HG03342 (cell line): ENCODE results near the gene HDLBP.
"Not testable (repeated sequence)": the region's sequence is repeated elsewhere in the genome, so short reads cannot be mapped to it uniquely, and the experiment has no call there.

Experiments
- ATAC-seq: cut with Tn5 transposase; IDR thresholded peaks from one replicate; pipeline ENCODE4 v1.9.1; 2021; ENCODE audit warnings: mild to moderate bottlenecking, moderate library complexity; ENCODE audit not compliant: unreplicated experiment

HDLBP gene

DNA sequence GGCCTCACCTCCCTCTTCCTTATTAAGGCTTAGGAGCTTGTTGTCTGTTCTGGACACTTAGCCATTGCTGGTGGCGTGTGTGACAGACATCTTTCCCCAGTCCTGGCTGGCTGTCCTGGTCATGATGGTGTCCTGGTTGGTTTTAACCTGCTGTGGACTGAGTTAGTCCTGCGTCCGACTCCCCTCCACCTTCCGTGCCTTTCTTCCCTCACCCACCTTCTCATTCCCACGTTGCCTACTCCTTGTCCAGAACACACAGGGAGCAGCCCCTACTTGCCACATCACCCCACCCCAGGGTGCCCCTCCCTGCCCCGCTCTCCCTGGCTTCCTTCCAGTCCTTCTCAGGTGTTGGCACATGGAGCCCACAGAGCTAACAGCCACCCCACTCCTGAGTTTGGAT lies 117.5 kb downstream of the HDLBP start:
- ATAC-seq, result no peak

- not testable (repeated sequence) for ATAC-seq
Measured at GRCh38 chr2:241197246-241197645, 118.2 kb downstream of the HDLBP start.

DNA sequence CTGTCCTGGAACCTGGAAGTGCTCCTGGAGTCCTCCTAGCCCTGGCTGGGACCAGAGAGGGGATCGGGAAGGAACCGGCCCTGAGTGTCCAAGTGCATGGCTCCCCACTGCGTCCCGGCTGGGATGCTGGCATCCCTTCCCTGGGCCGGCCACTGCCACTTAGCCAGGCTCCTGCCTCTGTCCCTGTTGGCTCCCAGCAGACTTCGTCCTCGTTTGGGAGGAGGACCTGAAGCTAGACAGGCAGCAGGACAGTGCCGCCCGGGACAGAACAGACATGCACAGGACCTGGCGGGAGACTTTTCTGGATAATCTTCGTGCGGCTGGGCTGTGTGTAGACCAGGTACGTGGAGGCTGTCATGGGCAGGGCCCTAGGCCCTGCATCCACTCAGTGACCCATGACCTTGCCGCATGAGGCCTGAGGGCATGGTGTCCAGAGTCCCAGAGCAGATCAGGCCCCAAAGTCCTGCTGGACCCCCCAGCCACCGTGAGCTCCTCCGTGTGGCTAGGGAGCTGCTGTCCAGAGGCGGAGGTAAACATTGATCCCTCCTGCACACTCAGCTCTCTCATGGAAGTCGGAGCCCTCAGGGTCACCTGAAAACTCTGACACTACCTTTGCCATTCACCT lies 119.9 kb downstream of the HDLBP start:
- ATAC-seq, result no peak

DNA sequence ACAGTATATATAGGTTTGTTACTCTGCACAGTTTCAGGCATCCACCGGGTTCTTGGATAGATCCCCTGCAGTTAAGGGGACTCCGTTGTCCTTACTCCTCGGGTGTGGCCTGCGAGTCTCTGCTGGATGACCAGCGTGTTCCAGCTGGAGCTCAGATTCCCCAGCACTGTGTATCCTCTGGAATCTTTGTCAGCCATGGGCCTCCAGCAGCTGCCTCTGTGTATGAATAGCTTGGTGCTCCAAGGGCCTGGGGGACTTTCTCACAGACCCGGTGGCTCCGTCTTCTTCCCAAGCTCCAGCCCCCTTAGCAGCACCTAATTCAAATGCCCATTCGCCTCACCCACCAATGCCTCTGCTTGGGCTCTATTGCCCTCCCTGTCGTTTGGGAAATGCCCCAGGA lies 120.7 kb downstream of the HDLBP start:
- ATAC-seq, result no peak

DNA sequence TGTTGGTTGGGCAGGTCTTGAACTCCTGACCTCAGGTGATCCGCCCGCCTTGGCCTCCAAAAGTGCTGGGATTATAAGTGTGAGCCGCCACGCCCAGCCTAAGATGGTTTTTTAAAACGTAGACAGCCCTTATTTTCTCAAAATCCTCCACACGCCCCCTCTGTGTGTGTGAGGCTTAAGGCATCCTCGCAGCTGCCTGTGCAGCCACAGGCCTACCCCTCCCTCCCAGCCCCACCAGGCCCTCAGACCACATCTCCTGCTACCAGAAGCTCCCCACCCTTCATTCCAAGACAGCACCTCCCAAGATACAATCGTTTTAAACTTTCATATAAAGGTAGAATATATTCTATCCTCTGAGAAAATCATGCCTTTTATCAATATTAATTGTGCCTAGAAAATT lies 122.2 kb downstream of the HDLBP start:
- no peak for ATAC-seq

DNA sequence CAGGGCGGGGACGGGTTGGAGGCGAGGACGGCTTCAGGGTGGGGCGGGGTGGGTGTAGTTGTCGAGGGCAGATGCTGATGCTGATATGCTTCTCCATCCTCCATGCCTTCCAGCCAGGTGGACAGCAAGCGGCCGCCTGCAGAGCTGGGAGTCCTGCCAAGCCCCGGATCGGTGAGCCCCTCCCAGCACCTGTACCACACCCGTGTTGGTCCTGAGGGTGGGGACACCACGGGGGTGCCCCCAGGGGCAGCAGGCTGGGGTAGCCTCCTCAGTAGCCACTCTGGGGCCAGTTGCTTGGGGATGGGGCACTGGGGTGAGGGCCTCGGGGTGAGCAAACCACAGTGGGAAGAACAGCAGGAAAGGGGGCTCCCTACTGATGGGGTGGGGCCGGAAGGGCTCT lies 124.4 kb downstream of the HDLBP start:
- ATAC-seq, result no peak

- ATAC-seq, result no peak
Measured at GRCh38 chr2:241190291-241190981, 125.0 kb downstream of the HDLBP start.

- no peak for ATAC-seq
Measured at GRCh38 chr2:241189856-241190201, 125.6 kb downstream of the HDLBP start.

DNA sequence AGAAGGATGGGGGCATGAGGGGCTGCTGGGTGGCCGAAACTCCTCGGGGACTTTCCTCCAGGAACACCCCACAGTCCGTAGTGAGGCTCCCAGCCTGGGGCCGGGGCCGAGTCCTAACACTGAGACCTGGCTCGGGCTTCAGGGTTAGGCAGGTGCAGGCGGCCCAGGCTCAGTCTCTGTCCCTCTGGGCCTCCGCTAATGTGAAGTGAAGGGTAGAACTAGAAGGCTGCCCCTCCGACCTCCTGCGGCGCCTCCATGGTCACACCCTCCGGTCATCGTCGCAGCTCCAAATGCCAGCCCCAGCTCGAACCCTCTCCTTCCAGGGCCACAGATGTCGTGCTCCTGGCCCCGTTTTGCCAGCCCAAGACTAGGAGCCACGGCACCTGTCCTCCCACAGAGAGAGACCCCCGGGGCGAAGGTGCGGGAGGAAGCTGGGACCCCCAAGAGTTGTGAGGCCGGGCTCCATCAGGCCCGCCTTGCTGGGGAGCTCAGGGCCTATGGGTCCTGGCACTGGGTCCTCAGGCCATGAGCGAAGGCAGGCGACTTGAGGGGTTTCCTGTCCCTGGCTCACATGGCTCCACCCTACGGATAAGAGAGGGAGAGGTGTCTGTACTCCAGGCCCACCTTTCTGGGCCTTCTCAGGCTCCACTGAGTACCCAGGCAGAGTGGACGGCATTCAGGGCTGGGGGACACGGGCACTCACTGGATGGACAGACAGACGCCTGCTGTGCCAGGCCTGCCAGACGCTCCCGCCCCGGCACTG lies 126.2 kb downstream of the HDLBP start:
- no peak for ATAC-seq

DNA sequence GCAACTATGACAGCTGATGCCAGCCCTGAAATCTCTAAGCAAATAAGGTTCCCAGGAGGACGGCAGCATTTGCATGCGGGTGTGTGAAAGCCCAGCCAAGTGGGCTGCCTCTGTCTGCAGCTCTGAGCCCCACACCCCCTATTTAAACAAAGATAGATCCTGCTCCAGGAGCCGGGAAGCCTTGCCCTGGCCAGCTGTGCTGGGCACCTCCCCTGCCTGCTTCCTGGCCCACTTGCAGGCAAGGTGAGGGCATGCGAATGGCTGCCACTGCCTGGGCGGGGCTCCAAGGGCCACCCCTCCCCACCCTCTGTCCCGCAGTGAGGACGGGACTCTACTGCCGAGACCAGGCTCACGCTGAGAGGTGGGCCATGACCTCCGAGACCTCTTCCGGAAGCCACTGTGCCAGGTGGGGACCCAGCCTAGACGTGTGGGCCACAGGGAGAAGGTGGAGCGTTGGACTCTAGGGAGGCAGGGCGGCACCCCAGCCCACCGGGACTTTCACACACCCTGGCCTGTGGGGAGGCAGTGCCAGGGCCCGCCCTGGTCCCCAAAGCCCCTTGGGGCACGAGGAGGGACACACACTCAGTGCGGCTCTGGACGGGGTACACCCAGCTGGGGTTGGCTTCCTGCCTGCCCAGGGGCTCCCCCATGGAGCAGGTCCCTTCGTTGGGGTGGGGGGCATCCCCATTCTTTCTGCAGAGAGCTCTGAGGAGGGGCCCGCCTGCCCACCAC lies 126.9 kb downstream of the HDLBP start, which contains the start of gene ANO7:
ANO7 (plus strand) TSS at position 317 of the 732 bp plus-strand sequence. CDS start 1,387 bp downstream, outside the sequence.
- ATAC-seq, result no peak

- ATAC-seq, result no peak
Measured at GRCh38 chr2:241187918-241188234, 127.6 kb downstream of the HDLBP start.

GRCh38 chr2:241187101-241187917 lies 128.2 kb downstream of the HDLBP start:
- no peak for ATAC-seq

- ATAC-seq, result no peak
Measured at GRCh38 chr2:241185961-241186360, 129.5 kb downstream of the HDLBP start.

DNA sequence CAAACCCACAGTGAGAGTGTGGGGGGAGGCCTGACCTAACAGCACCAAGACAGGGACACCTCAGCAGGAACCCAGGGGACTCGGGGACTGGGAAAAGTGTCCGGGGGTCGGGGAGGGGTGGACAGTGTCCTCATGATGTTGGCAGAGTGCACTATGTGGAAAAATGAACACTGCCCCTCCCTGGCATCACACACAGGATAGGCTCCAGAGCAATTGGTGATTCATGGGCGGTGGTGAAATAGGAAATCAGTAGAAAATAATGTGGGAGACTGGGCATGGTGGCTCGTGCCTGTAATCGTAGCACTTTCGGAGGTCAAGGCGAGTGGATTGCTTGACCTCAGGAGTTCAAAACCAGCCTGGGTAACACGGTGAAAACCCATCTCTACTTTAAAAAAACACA lies 130.6 kb downstream of the HDLBP start:
- no peak for ATAC-seq

DNA sequence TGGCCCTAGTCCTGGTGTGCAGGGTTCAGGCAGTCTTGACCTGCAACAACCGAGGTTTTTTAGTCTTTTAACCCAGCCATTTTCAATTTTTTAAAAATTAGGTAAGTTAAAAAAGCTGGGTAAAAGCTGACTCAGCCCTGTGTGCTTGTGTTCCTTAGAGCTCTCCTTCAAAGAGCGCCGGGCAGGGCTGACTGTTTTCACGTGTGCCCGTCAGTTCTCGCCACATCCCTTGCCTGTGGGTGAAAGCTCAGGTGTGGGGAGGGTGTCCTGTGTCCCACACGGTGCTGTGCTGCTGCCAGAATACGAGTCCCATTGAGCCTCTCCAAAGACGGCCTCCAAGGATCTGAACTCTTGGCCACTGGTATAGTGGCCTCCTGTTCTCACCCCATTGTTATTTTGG lies 132.3 kb downstream of the HDLBP start:
- no peak for ATAC-seq

GRCh38 chr2:241182531-241183133 lies 132.8 kb downstream of the HDLBP start:
- no peak for ATAC-seq

GRCh38 chr2:241182126-241182525 lies 133.3 kb downstream of the HDLBP start:
- ATAC-seq, result no peak

- ATAC-seq, result no peak
Measured at GRCh38 chr2:241180495-241180894, 135.0 kb downstream of the HDLBP start.

DNA sequence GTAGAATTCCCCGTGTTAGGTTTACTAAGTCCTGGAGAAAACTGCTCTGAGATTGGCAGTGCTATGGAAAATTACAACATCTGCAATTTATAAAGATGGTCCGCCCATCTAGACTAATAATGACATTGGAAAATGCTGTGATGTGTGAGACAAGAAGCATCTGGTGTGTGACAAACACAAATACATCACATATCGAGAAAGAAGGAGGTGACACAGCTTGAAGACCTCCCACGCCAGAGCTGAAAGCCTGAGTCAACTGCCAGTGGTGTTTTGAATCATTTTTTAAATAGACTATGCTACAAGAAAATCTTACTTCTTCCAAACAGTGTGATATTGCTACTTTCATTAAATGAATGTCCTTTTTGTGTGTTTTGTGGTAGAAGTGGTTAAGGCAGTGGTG lies 135.6 kb downstream of the HDLBP start:
- no peak for ATAC-seq

- no peak for ATAC-seq
Measured at GRCh38 chr2:241178961-241179360, 136.5 kb downstream of the HDLBP start.
